Aorta (tissue), 5 donors: ENCODE data around the gene RNF169. TPM values are rescaled to one million over a fixed set of nuclear protein-coding genes. Genes with fewer than 3 reads are reported as not detected.

Experiments used
- ATAC-seq: fragments of 200-7000 bp; cut with Tn5 transposase; one replicate; pipeline ENCODE4 v1.9.1; 2022; ENCODE audit warnings: moderate library complexity; ENCODE audit not compliant: low FRiP score
- DNase-seq, 2 donors: peaks; one replicate each; pipeline ENCODE4 v3.0.0-alpha.2; 2020
- H3K27ac ChIP-seq, 2 donors: one replicate each; pipeline ENCODE4 v1.5.1; 2013; ENCODE audit warnings: low read length in 2 of 2, mild to moderate bottlenecking in 2 of 2, moderate library complexity in 2 of 2, control low read depth in 1 of 2, inconsistent platforms in 1 of 2, low read depth in 1 of 2
- H3K27me3 ChIP-seq, 2 donors: one replicate each; pipeline ENCODE4 v1.6.1; 2013; ENCODE audit warnings: control low read depth in 1 of 2, low read length in 1 of 2, mild to moderate bottlenecking in 1 of 2, moderate library complexity in 1 of 2; ENCODE audit not compliant: insufficient read depth in 2 of 2, control insufficient read depth in 1 of 2
- H3K36me3 ChIP-seq, 2 donors: one replicate each; pipeline ENCODE4 v1.6.1; 2013; ENCODE audit warnings: control low read depth in 1 of 2, low read length in 1 of 2, mild to moderate bottlenecking in 1 of 2; ENCODE audit not compliant: insufficient read depth in 2 of 2, control insufficient read depth in 1 of 2
- H3K4me1 ChIP-seq, 2 donors: one replicate each; pipeline ENCODE4 v1.6.1; 2013; ENCODE audit warnings: low read length in 2 of 2, control low read depth in 1 of 2, mild to moderate bottlenecking in 1 of 2, moderate library complexity in 1 of 2; ENCODE audit not compliant: insufficient read depth in 2 of 2, control insufficient read depth in 1 of 2
- H3K4me3 ChIP-seq, 2 donors: one replicate each; pipeline ENCODE4 v1.5.1; 2013; ENCODE audit warnings: low read length in 2 of 2, control low read depth in 1 of 2, mild to moderate bottlenecking in 1 of 2
- H3K9me3 ChIP-seq: one replicate; pipeline ENCODE4 v1.6.1; 2013; ENCODE audit warnings: mild to moderate bottlenecking, low read length; ENCODE audit not compliant: control insufficient read depth
- WGBS, 2 donors: extraction: QIAGEN DNeasy Blood & Tissue Kit; methylation state at CpG; one replicate each; pipeline ENCODE4 v1.1.7; 2013; 5-methylcytosine and 5-hydroxymethylcytosine counted together
- intact Hi-C, 2 donors: fragments of 100-400 bp; cut with DNase I; formaldehyde crosslinking; loops; one replicate each; pipeline versions ENCODE4 v1.14.2 to v1.15.0; 2022
- long read RNA-seq, 2 donors: library from polyadenylated mRNA; unstranded; transcript quantifications; one replicate each; pipeline ENCODE4 v2.0.0, GENCODE V29; 2020 to 2021
- polyA plus RNA-seq, 2 donors: library from polyadenylated mRNA; stranded (reverse); fragments of 200-250 nt; gene quantifications; one replicate each; pipeline ENCODE4 v1.2.3, GENCODE V29; 2013
- total RNA-seq, 2 donors: library from RNA; stranded (reverse); fragmentation: NEBNext Ultra II Directional; extraction: Animal tissue kit (Norgen Biotek cat#: 25700); gene quantifications; one replicate each; pipeline ENCODE4 v1.2.1, GENCODE V29; 2021
- donor health status: healthy with polysubstance abuse.
- donor health status: Bipolar disorder and iron deficiency.
- donor health status: DM: no; HTN: no; CAD: no.
- donor health status: DM: no; HTN: no; CAD: no.
- donor health status: DM: yes; HTN: yes; CAD: no.

RNF169 gene
- total RNA-seq (10 to 100 TPM; 19.8 to 23.6 TPM), polyA plus RNA-seq (1 to 10 TPM; 2.6 to 6.5 TPM)
- long read RNA-seq, donor 1, partial matches to known transcripts, result 0 of 14 reads
- long read RNA-seq, donor 1, other reads (novel, unspliced or antisense), result 14 of 14 reads
- long read RNA-seq, donor 2, full-length matches to known transcripts, result 3 of 16 reads
- long read RNA-seq, donor 2, partial matches to known transcripts, result 2 of 16 reads
- long read RNA-seq, donor 2, other reads (novel, unspliced or antisense), result 11 of 16 reads

- DNase-seq (peak; percentile 97), ATAC-seq (peak; percentile 100)
- no peaks in the 10 kb centered on the region for H3K4me1 ChIP-seq
- no peaks in the 10 kb centered on the region for H3K27me3 ChIP-seq
- intact Hi-C loops, result loop anchor here in 1 of 2 donors (5.0 to 10.0 kb wide), 2 partner anchors 156 to 494 kb away; partner anchors contain the start of gene POLD3
- H3K9me3 ChIP-seq, result no peaks in the 10 kb centered on the region
- WGBS, 2 donors, result 1% methylated on average over 26 to 47 of the region's 47 CpGs
- H3K4me3 ChIP-seq, result peak within 1 kb of the TSS; percentile 91 to 94
- H3K36me3 ChIP-seq, result no peaks in the 10 kb centered on the region
- peak within 1 kb of the TSS; percentile 76 to 83 for H3K27ac ChIP-seq
Observed at GRCh38 chr11:74748211-74749126, at the start of gene RNF169. Gene RNF169 (plus strand): TSS chr11:74748849. CDS start chr11:74748881, 32 bp downstream.

- Histone ChIP-seq H3K36me3 (no peaks in the 10 kb centered on the region), H3K9me3 (no peaks in the 10 kb centered on the region), H3K4me3 (no peak overlapping the region), H3K27me3 (no peaks in the 10 kb centered on the region), H3K27ac (no peak overlapping the region), H3K4me1 (no peaks in the 10 kb centered on the region)
- no peak for ATAC-seq
- intact Hi-C loops, result loop anchor here in 1 of 2 donors (2.0 kb wide), 1 partner anchor 27 kb away; no protein-coding TSS in a partner anchor
- 85 to 86% methylated on average over 9 of the region's 9 CpGs for WGBS, 2 donors
- DNase-seq, result no peak
Observed at GRCh38 chr11:74699615-74700396, 48.8 kb upstream of the RNF169 start.

GRCh38 chr11:74701351-74701750 lies 47.3 kb upstream of the RNF169 start:
- no peaks in the 10 kb centered on the region for H3K9me3 ChIP-seq
- intact Hi-C loops, result loop anchor here in 1 of 2 donors (2.0 kb wide), 1 partner anchor 25 kb away; no protein-coding TSS in a partner anchor
- ATAC-seq (no peak), DNase-seq (no peak)
- no peaks in the 10 kb centered on the region for H3K36me3 ChIP-seq
- no peaks in the 10 kb centered on the region for H3K4me1 ChIP-seq
- H3K27ac ChIP-seq, result no peak overlapping the region
- no peak overlapping the region for H3K4me3 ChIP-seq
- no peaks in the 10 kb centered on the region for H3K27me3 ChIP-seq
- WGBS, 2 donors, result 64 to 65% methylated on average over 8 of the region's 8 CpGs

- no peak overlapping the region for H3K27ac ChIP-seq
- H3K36me3 ChIP-seq, result no peaks in the 10 kb centered on the region
- WGBS, 2 donors, result 48 to 49% methylated on average over 15 of the region's 15 CpGs
- no peaks in the 10 kb centered on the region for H3K4me1 ChIP-seq
- ATAC-seq (peak; percentile 76), DNase-seq (peak in 1 of 2 donors; percentile 76)
- no peaks in the 10 kb centered on the region for H3K9me3 ChIP-seq
- intact Hi-C loops, result loop anchor here in 1 of 2 donors (2.0 kb wide), 1 partner anchor 20 kb away; no protein-coding TSS in a partner anchor
- no peak overlapping the region for H3K4me3 ChIP-seq
- H3K27me3 ChIP-seq, result no peaks in the 10 kb centered on the region
Observed at GRCh38 chr11:74702383-74703007, 46.2 kb upstream of the RNF169 start.

- no peak for ATAC-seq
Observed at GRCh38 chr11:74703211-74703610, 45.4 kb upstream of the RNF169 start.

GRCh38 chr11:74707182-74707581 lies 41.5 kb upstream of the RNF169 start:
- 96 to 97% methylated on average over 3 of the region's 3 CpGs for WGBS, 2 donors
- Histone ChIP-seq H3K9me3 (no peaks in the 10 kb centered on the region), H3K4me3 (no peak overlapping the region), H3K27me3 (no peaks in the 10 kb centered on the region), H3K4me1 (no peaks in the 10 kb centered on the region), H3K27ac (no peak overlapping the region), H3K36me3 (no peaks in the 10 kb centered on the region)
- ATAC-seq, result no peak
- DNase-seq, result no peak
- intact Hi-C loops, result no loop called here

More at GRCh38 chr11:74703211-74703610, 45.4 kb upstream of the RNF169 start:
- Histone ChIP-seq H3K9me3 (no peaks in the 10 kb centered on the region), H3K36me3 (no peaks in the 10 kb centered on the region), H3K27ac (no peak overlapping the region), H3K4me3 (no peak overlapping the region), H3K27me3 (no peaks in the 10 kb centered on the region), H3K4me1 (no peaks in the 10 kb centered on the region)
- intact Hi-C loops, result loop anchor here in 1 of 2 donors (2.0 kb wide), 1 partner anchor 20 kb away; no protein-coding TSS in a partner anchor
- 95 to 98% methylated on average over 10 to 13 of the region's 13 CpGs for WGBS, 2 donors
- no peak for DNase-seq

GRCh38 chr11:74707602-74708510 lies 40.8 kb upstream of the RNF169 start:
- ATAC-seq (no peak), DNase-seq (no peak)
- intact Hi-C loops, result no loop called here
- Histone ChIP-seq H3K4me3 (no peak overlapping the region), H3K4me1 (no peaks in the 10 kb centered on the region), H3K27ac (no peak overlapping the region), H3K27me3 (no peaks in the 10 kb centered on the region), H3K9me3 (no peaks in the 10 kb centered on the region), H3K36me3 (no peaks in the 10 kb centered on the region)
- 87 to 94% methylated on average over 10 of the region's 10 CpGs for WGBS, 2 donors
